VCaP (cell line): ENCODE results near the gene RILP.

Experiments
- H3K27ac ChIP-seq: fragments of 450-650 bp; 2 replicates; pipeline ENCODE4 v1.5.1; 2017
- CTCF ChIP-seq: fragments of 450-650 bp; conservative IDR thresholded peaks from 2 replicates; pipeline ENCODE4 v1.5.1; 2017; ENCODE audit warnings: mild to moderate bottlenecking, moderate library complexity

The RILP gene

GRCh38 chr17:1639549-1640180 lies 10.0 kb downstream of the RILP start:
- H3K27ac ChIP-seq: peak overlapping the region; percentile 24; the same call in 1 of the 2 replicates
- TF ChIP-seq CTCF: no peak

- no peak overlapping the region for H3K27ac ChIP-seq
- TF ChIP-seq CTCF: no peak
Observed at GRCh38 chr17:1638624-1639300, 10.9 kb downstream of the RILP start.

GRCh38 chr17:1638171-1638590 lies 11.5 kb downstream of the RILP start:
- no peak for TF ChIP-seq CTCF
- H3K27ac ChIP-seq: no peak overlapping the region

GRCh38 chr17:1636732-1637285 lies 12.9 kb downstream of the RILP start:
- TF ChIP-seq CTCF: no peak
- H3K27ac ChIP-seq: no peak overlapping the region

- H3K27ac ChIP-seq: no peak overlapping the region
- no peak for TF ChIP-seq CTCF
Observed at GRCh38 chr17:1635675-1636465, 13.8 kb downstream of the RILP start.

GRCh38 chr17:1634841-1635650 lies 14.6 kb downstream of the RILP start:
- no peak overlapping the region for H3K27ac ChIP-seq
- TF ChIP-seq CTCF: no peak
